ENCODE data around the gene RABEP1.

The RABEP1 gene

DNA sequence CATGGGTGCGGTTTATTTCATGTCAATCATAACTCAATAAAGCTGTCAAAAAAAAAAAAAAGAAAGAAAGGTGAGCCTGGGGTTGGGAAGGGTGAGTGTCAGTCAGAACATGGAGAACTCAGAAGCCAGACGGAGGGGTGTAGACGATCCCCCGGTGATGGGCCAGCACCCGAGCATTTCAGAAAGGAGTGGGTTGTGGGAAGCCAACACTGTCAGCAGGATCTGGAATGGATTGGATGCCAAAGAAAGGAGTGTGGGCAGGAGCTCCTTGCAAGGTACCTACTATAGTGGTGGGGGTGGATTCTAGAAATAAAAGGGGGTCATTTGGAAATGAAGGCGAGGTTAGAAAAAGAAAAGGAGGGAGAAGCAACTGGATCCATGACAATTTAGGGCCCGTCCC lies 27.7 kb upstream of the RABEP1 start:
- Mint-ChIP-seq H3K27me3 (ENCODE audit: low read depth) (no peaks in the 10 kb centered on the region), H3K36me3 (ENCODE audit: low read depth) (no peaks in the 10 kb centered on the region), H3K4me3 (no peak overlapping the region), H3K4me1 (no peaks in the 10 kb centered on the region), H3K27ac (peak overlapping the region in 1 of 3 experiments; percentile 20), H3K9me3 (no peaks in the 10 kb centered on the region)
- TF ChIP-seq, protein P1, sequence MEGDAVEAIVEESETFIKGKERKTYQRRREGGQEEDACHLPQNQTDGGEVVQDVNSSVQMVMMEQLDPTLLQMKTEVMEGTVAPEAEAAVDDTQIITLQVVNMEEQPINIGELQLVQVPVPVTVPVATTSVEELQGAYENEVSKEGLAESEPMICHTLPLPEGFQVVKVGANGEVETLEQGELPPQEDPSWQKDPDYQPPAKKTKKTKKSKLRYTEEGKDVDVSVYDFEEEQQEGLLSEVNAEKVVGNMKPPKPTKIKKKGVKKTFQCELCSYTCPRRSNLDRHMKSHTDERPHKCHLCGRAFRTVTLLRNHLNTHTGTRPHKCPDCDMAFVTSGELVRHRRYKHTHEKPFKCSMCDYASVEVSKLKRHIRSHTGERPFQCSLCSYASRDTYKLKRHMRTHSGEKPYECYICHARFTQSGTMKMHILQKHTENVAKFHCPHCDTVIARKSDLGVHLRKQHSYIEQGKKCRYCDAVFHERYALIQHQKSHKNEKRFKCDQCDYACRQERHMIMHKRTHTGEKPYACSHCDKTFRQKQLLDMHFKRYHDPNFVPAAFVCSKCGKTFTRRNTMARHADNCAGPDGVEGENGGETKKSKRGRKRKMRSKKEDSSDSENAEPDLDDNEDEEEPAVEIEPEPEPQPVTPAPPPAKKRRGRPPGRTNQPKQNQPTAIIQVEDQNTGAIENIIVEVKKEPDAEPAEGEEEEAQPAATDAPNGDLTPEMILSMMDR (IDR thresholded peaks at IDR 0.05; ENCODE audit: unreplicated experiment in 3 of 3) = no peak

DNA sequence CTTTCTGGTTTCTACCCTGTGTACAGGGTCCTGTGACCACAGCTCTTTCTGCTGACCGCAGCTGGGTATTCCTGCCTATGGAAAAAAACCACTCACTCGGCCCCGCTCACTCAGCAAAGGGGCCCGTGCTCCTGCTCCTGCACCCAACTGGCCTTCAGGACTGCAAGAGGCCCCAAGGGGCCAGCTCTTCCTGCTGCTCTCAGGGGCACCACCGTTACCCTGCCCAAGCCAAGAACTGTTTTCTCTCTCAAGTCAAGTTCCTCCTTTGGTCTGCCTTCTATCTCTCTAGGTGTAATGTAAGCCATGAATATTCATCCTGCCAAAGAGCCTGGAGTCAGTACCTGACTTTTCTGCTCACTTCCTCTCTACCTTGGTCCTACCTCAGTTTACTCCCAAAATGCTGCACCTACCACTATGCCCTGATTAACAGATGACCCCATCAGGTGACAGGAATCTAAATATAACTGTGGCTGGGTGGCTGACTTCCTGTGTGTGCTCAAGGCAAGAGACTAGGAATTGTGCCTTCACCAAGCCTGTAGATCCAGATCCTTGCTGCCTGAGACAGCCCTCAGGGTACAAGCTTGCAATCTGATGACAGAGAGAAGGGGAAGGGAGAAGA lies 27.1 kb upstream of the RABEP1 start:
- no peaks in the 10 kb centered on the region for H3K36me3 Mint-ChIP-seq (ENCODE audit: low read depth)
- H3K27ac Mint-ChIP-seq = peak overlapping the region in 2 of 3 experiments; percentile 31 to 47
- H3K27me3 Mint-ChIP-seq (ENCODE audit: low read depth) = no peaks in the 10 kb centered on the region
- H3K4me1 Mint-ChIP-seq = no peaks in the 10 kb centered on the region
- TF ChIP-seq, protein P1 (IDR thresholded peaks at IDR 0.05; ENCODE audit: unreplicated experiment in 3 of 3) = no peak
- H3K4me3 Mint-ChIP-seq = no peak overlapping the region
- no peaks in the 10 kb centered on the region for H3K9me3 Mint-ChIP-seq

DNA sequence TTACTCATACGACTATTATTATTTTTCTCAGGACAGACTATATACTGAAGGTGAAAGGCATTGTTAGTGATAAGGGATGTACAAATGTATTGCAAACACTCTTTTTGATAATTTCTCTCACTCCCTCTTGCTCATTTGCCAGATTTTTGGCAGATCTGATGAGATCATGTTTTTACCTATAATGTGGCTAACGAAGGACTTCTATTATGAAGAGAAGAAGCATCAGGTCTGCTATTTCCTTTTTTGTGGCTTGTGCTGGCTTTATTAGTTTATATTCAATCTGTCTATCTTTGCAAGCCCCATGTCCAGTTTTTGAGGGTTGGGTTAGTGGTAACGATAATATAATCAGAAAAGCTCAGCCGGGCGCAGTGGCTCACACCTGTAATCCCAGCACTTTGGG lies 25.0 kb upstream of the RABEP1 start:
- H3K27me3 Mint-ChIP-seq (ENCODE audit: low read depth) = no peaks in the 10 kb centered on the region
- H3K4me3 Mint-ChIP-seq = no peak overlapping the region
- H3K9me3 Mint-ChIP-seq = no peaks in the 10 kb centered on the region
- H3K27ac Mint-ChIP-seq = no peak overlapping the region
- H3K36me3 Mint-ChIP-seq (ENCODE audit: low read depth) = no peaks in the 10 kb centered on the region
- no peaks in the 10 kb centered on the region for H3K4me1 Mint-ChIP-seq
- TF ChIP-seq, protein P1 (IDR thresholded peaks at IDR 0.05; ENCODE audit: unreplicated experiment in 3 of 3) = no peak

DNA sequence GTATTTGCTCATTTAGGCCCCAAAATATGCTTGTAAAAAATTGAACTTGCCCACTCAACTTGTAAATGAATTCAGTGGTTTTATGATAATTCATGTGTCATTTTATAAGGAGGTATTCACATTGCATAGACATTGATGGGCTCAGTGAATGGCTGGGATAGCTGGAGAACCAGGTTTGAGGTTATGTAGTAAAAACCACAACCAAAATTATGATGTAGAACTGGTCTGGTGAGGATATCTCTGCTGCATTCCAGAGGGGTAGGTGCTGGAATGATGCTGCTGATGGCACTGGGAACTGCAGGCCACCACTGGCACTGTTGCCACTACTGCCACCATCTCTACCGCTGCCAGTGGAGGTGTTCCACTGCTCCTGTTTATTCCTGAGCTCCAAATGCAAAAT lies 21.5 kb upstream of the RABEP1 start:
- no peak overlapping the region for H3K4me3 Mint-ChIP-seq
- no peaks in the 10 kb centered on the region for H3K27me3 Mint-ChIP-seq (ENCODE audit: low read depth)
- H3K27ac Mint-ChIP-seq = no peak overlapping the region
- no peaks in the 10 kb centered on the region for H3K4me1 Mint-ChIP-seq
- H3K36me3 Mint-ChIP-seq (ENCODE audit: low read depth) = no peaks in the 10 kb centered on the region
- TF ChIP-seq, protein P1 (IDR thresholded peaks at IDR 0.05; ENCODE audit: unreplicated experiment in 3 of 3) = no peak
- no peaks in the 10 kb centered on the region for H3K9me3 Mint-ChIP-seq

DNA sequence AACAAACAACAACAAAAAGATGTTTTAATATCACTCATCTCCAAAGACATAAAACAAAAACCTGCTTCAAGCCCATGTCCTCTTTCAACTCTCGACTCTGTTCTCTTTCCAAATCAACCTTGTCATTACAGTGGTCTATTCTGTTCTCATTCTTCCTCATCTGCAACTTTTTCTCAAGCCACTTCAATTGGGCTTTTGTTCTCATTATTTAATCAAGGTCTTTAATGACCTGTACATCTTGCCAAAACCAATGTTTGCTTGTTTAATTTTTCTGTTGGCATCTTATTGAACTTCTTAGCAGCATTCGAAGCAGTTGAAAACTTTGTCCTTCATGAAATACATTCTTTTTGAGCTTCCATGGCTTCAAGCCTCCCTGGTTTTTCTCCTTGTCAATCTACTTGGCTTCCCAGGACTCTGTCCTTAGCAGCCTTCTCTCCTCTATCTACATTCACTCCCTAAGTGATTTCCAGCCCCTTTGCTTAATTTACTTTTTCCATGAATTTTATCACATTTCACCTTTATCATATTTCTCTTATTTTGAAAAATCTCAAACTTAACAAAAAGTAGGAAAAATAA lies 19.6 kb upstream of the RABEP1 start:
- TF ChIP-seq, protein P1 (IDR thresholded peaks at IDR 0.05; ENCODE audit: unreplicated experiment in 3 of 3) = no peak
- H3K9me3 Mint-ChIP-seq = no peaks in the 10 kb centered on the region

DNA sequence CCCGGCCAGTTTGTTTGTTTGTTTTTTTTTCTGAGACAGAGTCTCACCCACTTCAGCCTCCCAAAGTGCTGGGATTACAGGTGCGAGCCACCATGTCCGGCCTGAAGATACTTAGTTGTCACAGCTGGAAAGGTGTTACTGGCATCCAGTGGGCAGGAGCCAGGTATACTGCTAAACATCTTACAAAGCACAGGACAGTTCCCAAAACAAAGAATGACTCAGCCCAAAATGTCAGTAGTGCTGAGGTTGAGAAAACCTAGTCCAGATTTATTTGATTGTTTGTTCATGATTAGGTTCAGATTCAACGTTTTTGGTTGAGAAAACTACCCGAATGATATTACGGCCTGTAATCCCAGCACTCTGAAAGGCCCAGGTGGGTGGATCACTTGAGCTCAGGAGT lies 18.6 kb upstream of the RABEP1 start:
- TF ChIP-seq, protein P1 (IDR thresholded peaks at IDR 0.05; ENCODE audit: unreplicated experiment in 3 of 3) = no peak
- Mint-ChIP-seq H3K4me1 (no peaks in the 10 kb centered on the region), H3K4me3 (no peak overlapping the region), H3K27me3 (ENCODE audit: low read depth) (no peaks in the 10 kb centered on the region), H3K9me3 (peaks cover 3% of the 10 kb centered on the region), H3K27ac (no peak overlapping the region), H3K36me3 (ENCODE audit: low read depth) (no peaks in the 10 kb centered on the region)

More for the DNA sequence above, 19.6 kb upstream of the RABEP1 start:
- Mint-ChIP-seq H3K36me3 (ENCODE audit: low read depth) (no peaks in the 10 kb centered on the region), H3K27ac (no peak overlapping the region), H3K4me3 (no peak overlapping the region), H3K4me1 (no peaks in the 10 kb centered on the region), H3K27me3 (ENCODE audit: low read depth) (no peaks in the 10 kb centered on the region)
